T-helper 17 cell (primary cell): ENCODE data around the gene SPEN. TPM values are rescaled to one million over a fixed set of nuclear protein-coding genes. Genes with fewer than 3 reads are reported as not detected.
A peak's percentile ranks its signal among the peaks of the same experiment; 100 is the strongest.

Experiments used
- ATAC-seq: fragments of 150-1000 bp; cut with Tn5 transposase; 2 replicates; pipeline ENCODE4 v1.10.0; 2021; ENCODE audit warnings: mild to moderate bottlenecking, moderate library complexity
- DNase-seq, 3 donors: peaks; one replicate each; pipeline versions ENCODE4 v3.0.0 to v3.0.0-alpha.2; 2020 to 2021
- H3K9me3 ChIP-seq: one replicate; pipeline ENCODE4 v1.7.0; 2013; ENCODE audit warnings: low read length, mild to moderate bottlenecking; ENCODE audit not compliant: control insufficient read depth, poor library complexity, severe bottlenecking
- H3K27ac Mint-ChIP-seq: one replicate; pipeline ENCODE4 v1.8.0; 2022; ENCODE audit warnings: mild to moderate bottlenecking, moderate library complexity, mixed read lengths
- H3K27me3 Mint-ChIP-seq: one replicate; pipeline ENCODE4 v1.8.0; 2022; ENCODE audit warnings: mixed read lengths
- H3K36me3 Mint-ChIP-seq: one replicate; pipeline ENCODE4 v1.8.0; 2022; ENCODE audit warnings: low read depth, mixed read lengths
- H3K4me1 Mint-ChIP-seq: one replicate; pipeline ENCODE4 v1.8.0; 2022; ENCODE audit warnings: mild to moderate bottlenecking, mixed read lengths
- H3K4me3 Mint-ChIP-seq: one replicate; pipeline ENCODE4 v1.8.0; 2022; ENCODE audit warnings: mild to moderate bottlenecking, moderate library complexity, mixed read lengths
- total RNA-seq, 4 donors: library from RNA in 2 of 4; stranded (reverse) in 2 of 4; gene quantifications; one replicate each; pipeline ENCODE4 v1.2.3 and lab custom pipeline; 2022 to 2026

The SPEN gene
- total RNA-seq, 2 donors from 2014 or later: 73.8 to 79.1 TPM

GRCh38 chr1:15852828-15853302 lies 5.4 kb downstream of the SPEN start:
- ATAC-seq: no peak
- DNase-seq: no peak
- Mint-ChIP-seq H3K27me3 (no peaks in the 10 kb centered on the region), H3K4me3 (no peak overlapping the region), H3K27ac (no peak overlapping the region), H3K4me1 (peaks cover 31% of the 10 kb centered on the region), H3K36me3 (peaks cover 2% of the 10 kb centered on the region)
- no peaks in the 10 kb centered on the region for H3K9me3 ChIP-seq

- Mint-ChIP-seq H3K4me3 (no peak overlapping the region), H3K4me1 (peaks cover 11% of the 10 kb centered on the region), H3K36me3 (no peaks in the 10 kb centered on the region), H3K27me3 (no peaks in the 10 kb centered on the region), H3K27ac (no peak overlapping the region)
- no peak for DNase-seq
- H3K9me3 ChIP-seq: no peaks in the 10 kb centered on the region
- ATAC-seq: no peak
Observed at GRCh38 chr1:15856888-15857287, 9.4 kb downstream of the SPEN start.

- Mint-ChIP-seq H3K4me3 (no peak overlapping the region), H3K27ac (peak overlapping the region; percentile 68), H3K36me3 (no peaks in the 10 kb centered on the region), H3K27me3 (no peaks in the 10 kb centered on the region), H3K4me1 (peaks cover 9% of the 10 kb centered on the region)
- H3K9me3 ChIP-seq: no peaks in the 10 kb centered on the region
- ATAC-seq (no peak), DNase-seq (no peak)
Observed at GRCh38 chr1:15858069-15858670, 10.7 kb downstream of the SPEN start.

GRCh38 chr1:15858672-15859372 lies 11.3 kb downstream of the SPEN start:
- no peak for DNase-seq
- H3K4me1 Mint-ChIP-seq: peaks cover 11% of the 10 kb centered on the region
- no peaks in the 10 kb centered on the region for H3K9me3 ChIP-seq
- H3K36me3 Mint-ChIP-seq: no peaks in the 10 kb centered on the region
- H3K4me3 Mint-ChIP-seq: no peak overlapping the region
- no peaks in the 10 kb centered on the region for H3K27me3 Mint-ChIP-seq
- no peak for ATAC-seq
- H3K27ac Mint-ChIP-seq: peak overlapping the region; percentile 68

GRCh38 chr1:15863156-15863901 lies 15.8 kb downstream of the SPEN start:
- ATAC-seq: no peak
- no peak overlapping the region for H3K4me3 Mint-ChIP-seq
- no peak overlapping the region for H3K27ac Mint-ChIP-seq
- no peaks in the 10 kb centered on the region for H3K9me3 ChIP-seq
- no peaks in the 10 kb centered on the region for H3K36me3 Mint-ChIP-seq
- H3K27me3 Mint-ChIP-seq: no peaks in the 10 kb centered on the region
- no peak for DNase-seq
- H3K4me1 Mint-ChIP-seq: peaks cover 15% of the 10 kb centered on the region

GRCh38 chr1:15866721-15867201 lies 19.3 kb downstream of the SPEN start:
- no peak for ATAC-seq
- peaks cover 27% of the 10 kb centered on the region for H3K4me1 Mint-ChIP-seq

GRCh38 chr1:15867288-15867687 lies 19.8 kb downstream of the SPEN start:
- H3K27ac Mint-ChIP-seq: peak overlapping the region; percentile 60
- H3K4me3 Mint-ChIP-seq: no peak overlapping the region
- H3K4me1 Mint-ChIP-seq: peaks cover 27% of the 10 kb centered on the region
- DNase-seq: no peak
- no peaks in the 10 kb centered on the region for H3K9me3 ChIP-seq
- no peak for ATAC-seq
- no peaks in the 10 kb centered on the region for H3K36me3 Mint-ChIP-seq
- no peaks in the 10 kb centered on the region for H3K27me3 Mint-ChIP-seq

More at GRCh38 chr1:15866721-15867201, 19.3 kb downstream of the SPEN start:
- H3K27ac Mint-ChIP-seq: peak overlapping the region; percentile 60
- no peaks in the 10 kb centered on the region for H3K9me3 ChIP-seq
- H3K4me3 Mint-ChIP-seq: no peak overlapping the region
- no peak for DNase-seq
- H3K36me3 Mint-ChIP-seq: no peaks in the 10 kb centered on the region
- no peaks in the 10 kb centered on the region for H3K27me3 Mint-ChIP-seq

- ATAC-seq (no peak), DNase-seq (no peak)
- H3K4me1 Mint-ChIP-seq: peaks cover 30% of the 10 kb centered on the region
- H3K9me3 ChIP-seq: no peaks in the 10 kb centered on the region
- H3K4me3 Mint-ChIP-seq: peak overlapping the region; percentile 49
- H3K36me3 Mint-ChIP-seq: no peaks in the 10 kb centered on the region
- peak overlapping the region; percentile 59 for H3K27ac Mint-ChIP-seq
- no peaks in the 10 kb centered on the region for H3K27me3 Mint-ChIP-seq
Observed at GRCh38 chr1:15869413-15869812, 21.9 kb downstream of the SPEN start.

- DNase-seq: no peak
- H3K36me3 Mint-ChIP-seq: no peaks in the 10 kb centered on the region
Observed at GRCh38 chr1:15870421-15870820, 22.9 kb downstream of the SPEN start.

GRCh38 chr1:15874471-15874870 lies 27.0 kb downstream of the SPEN start:
- DNase-seq (no peak), ATAC-seq (no peak)
- Mint-ChIP-seq H3K27me3 (no peaks in the 10 kb centered on the region), H3K4me1 (peaks cover 28% of the 10 kb centered on the region), H3K36me3 (no peaks in the 10 kb centered on the region), H3K4me3 (no peak overlapping the region), H3K27ac (peak overlapping the region; percentile 66)
- no peaks in the 10 kb centered on the region for H3K9me3 ChIP-seq

More at GRCh38 chr1:15870421-15870820, 22.9 kb downstream of the SPEN start:
- no peak for ATAC-seq
- no peaks in the 10 kb centered on the region for H3K9me3 ChIP-seq
- Mint-ChIP-seq H3K4me3 (no peak overlapping the region), H3K27ac (peak overlapping the region; percentile 11), H3K4me1 (peaks cover 30% of the 10 kb centered on the region), H3K27me3 (no peaks in the 10 kb centered on the region)

GRCh38 chr1:15876357-15877055 lies 29.0 kb downstream of the SPEN start:
- peaks cover 25% of the 10 kb centered on the region for H3K4me1 Mint-ChIP-seq
- H3K27me3 Mint-ChIP-seq: no peaks in the 10 kb centered on the region
- no peak for DNase-seq
- H3K9me3 ChIP-seq: no peaks in the 10 kb centered on the region
- no peak for ATAC-seq
- no peaks in the 10 kb centered on the region for H3K36me3 Mint-ChIP-seq
- H3K4me3 Mint-ChIP-seq: no peak overlapping the region
- H3K27ac Mint-ChIP-seq: peak overlapping the region; percentile 53

- H3K4me3 Mint-ChIP-seq: no peak overlapping the region
- no peaks in the 10 kb centered on the region for H3K9me3 ChIP-seq
- peaks cover 44% of the 10 kb centered on the region for H3K4me1 Mint-ChIP-seq
- no peaks in the 10 kb centered on the region for H3K36me3 Mint-ChIP-seq
- DNase-seq (no peak), ATAC-seq (no peak)
- no peaks in the 10 kb centered on the region for H3K27me3 Mint-ChIP-seq
- H3K27ac Mint-ChIP-seq: no peak overlapping the region
Observed at GRCh38 chr1:15881961-15882360, 34.5 kb downstream of the SPEN start.

- Mint-ChIP-seq H3K27me3 (no peaks in the 10 kb centered on the region), H3K27ac (no peak overlapping the region), H3K4me3 (peak overlapping the region; percentile 25), H3K4me1 (peaks cover 44% of the 10 kb centered on the region), H3K36me3 (no peaks in the 10 kb centered on the region)
- no peaks in the 10 kb centered on the region for H3K9me3 ChIP-seq
- peak; percentile 32 for ATAC-seq
- DNase-seq: no peak
Observed at GRCh38 chr1:15882665-15883064, 35.2 kb downstream of the SPEN start.
